Fibroblast of peridontal ligament (primary cell): ENCODE data around the gene WNK1.
"Not testable (repeated sequence)": the region's sequence is repeated elsewhere in the genome, so short reads cannot be mapped to it uniquely, and the experiment has no call there.

ENCODE experiments used
- DNase-seq: peaks from one replicate; pipeline ENCODE4 v3.0.0-alpha.2; 2010; ENCODE audit errors: extremely low read depth

WNK1 gene

GRCh38 chr12:751999-752694 lies at the start of gene WNK1:
WNK1 (plus strand) TSS chr12:752579; CDS start chr12:753566, 987 bp downstream.
- peak; percentile 100 for DNase-seq

- DNase-seq = no peak
These were observed 47.7 kb upstream of the WNK1 start for GRCh38 chr12:704516-705242.

GRCh38 chr12:708084-708483 lies 44.3 kb upstream of the WNK1 start:
- DNase-seq = not testable (repeated sequence)

DNA sequence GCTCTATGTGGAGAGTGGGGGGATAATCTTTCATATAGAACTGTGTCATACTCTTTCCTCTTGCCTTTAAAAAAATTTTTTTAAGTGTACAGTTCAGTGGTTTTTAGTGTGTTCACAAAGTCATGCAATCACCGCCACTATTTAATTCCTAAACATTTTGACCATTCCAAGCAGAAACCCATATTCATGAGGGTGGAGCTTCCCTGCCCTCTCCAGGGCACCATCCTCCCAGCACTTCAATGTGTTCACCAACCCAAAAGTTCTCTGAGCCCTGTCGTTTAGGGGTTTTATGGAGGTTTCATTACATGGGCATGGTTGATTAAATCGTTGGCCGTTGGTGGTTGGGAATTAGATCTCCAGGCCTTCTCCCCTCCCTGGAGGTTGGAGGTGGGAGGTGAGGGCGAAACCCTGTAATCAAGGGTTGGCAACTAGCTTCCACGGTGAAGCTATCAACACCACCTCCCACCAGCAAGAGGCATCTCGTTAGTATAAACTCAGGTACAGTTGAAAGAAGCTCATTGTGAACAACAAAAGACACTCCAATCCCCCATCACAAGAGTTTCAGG lies 42.8 kb upstream of the WNK1 start:
- DNase-seq = no peak

GRCh38 chr12:712172-712863 lies 40.1 kb upstream of the WNK1 start:
- peak; percentile 10 for DNase-seq

DNA sequence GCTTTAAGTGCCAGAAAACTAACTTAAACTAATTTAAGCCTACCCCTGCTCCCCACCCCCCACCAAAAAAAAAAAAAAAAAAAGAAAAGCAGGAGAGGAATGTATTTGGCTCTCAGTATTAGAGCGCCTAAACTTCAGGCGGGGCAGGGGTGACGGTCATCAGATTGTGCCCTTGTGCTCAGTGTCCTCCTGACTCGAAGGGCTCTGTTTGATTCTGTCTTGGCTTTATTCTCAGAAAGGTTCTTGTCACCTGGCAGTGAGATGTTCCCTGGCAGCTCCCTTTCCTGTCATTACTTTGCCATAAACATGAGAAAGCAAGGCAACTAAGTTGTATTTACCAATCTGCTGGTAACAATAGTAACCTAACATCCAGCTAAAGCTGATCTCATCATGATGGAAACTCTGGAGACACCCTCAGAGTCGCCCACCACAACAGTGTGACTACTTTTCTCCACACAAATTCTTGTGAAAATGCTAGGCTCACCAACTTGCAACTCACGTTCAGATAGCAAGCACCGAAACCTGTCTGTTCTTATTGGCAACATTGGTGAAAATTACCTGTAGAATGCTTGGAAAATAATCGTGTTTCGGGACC lies 39.0 kb upstream of the WNK1 start:
- DNase-seq = no peak

DNA sequence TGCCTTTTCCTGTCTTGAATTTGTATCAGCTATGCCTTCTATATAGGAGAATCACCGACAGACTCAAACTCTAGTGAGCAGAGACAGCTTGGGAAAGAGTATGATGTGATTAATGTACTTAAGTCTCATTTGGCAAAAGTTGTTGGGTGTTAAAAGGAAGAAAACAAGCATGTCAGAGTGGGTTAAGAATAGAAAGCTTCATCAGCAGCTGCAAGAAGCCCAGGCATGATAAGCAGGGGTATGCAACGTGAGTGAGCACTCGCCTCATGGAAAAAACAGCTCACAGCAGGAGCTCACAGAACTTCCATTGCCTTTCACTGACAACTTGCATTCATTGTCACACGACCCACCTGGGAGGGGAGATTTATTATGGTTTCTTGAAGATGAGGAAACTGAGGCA lies 35.9 kb upstream of the WNK1 start:
- DNase-seq = no peak

DNA sequence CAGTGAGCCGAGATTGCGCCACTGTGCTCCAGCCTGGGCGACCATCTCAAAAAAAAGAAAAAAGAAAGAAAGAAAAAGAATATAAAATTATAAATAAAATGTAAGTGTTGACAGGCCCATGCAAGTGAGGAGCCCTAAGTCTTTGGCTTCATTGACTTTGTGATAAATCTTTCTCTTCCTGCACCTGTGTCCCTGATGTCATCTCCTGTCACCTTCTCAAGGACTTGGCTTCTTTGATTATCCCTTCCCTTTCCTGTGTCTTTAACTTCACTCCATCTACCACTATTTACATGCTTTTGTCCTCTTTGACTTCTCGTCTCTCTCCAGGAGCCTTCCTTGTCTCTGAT lies 33.6 kb upstream of the WNK1 start:
- DNase-seq = no peak

DNA sequence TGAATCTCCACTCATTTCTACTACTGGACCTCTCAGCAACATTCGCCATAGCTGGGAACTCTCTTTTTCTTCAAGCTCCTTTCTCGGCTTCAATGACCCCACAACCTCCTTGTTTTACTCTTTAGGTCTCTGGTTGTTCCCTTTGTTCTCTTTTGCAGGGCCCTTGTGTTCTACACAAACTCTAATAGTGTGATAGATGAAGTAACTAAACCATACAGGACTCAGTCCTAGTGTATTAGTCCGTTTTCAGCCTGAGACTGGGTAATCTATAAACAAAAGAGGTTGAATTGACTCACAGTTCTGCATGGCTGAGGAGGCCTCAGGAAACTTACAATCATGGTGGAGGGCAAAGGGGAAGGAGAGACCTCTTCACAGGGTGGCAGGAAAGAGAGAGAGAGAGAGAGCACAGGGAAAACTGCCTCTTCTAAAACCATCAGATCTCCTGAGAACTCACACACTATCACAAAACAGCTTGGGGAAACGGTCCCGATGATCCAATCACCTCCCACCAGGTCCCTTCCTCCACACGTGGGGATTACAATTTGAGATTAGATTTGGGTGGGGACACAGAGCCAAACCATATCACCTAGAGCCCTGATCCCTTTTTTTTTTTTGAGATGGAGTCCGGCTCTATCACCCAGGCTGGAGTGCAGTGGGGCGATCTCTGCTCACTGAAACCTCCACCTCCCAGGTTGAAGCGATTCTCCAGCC lies 32.0 kb upstream of the WNK1 start:
- DNase-seq = no peak

DNA sequence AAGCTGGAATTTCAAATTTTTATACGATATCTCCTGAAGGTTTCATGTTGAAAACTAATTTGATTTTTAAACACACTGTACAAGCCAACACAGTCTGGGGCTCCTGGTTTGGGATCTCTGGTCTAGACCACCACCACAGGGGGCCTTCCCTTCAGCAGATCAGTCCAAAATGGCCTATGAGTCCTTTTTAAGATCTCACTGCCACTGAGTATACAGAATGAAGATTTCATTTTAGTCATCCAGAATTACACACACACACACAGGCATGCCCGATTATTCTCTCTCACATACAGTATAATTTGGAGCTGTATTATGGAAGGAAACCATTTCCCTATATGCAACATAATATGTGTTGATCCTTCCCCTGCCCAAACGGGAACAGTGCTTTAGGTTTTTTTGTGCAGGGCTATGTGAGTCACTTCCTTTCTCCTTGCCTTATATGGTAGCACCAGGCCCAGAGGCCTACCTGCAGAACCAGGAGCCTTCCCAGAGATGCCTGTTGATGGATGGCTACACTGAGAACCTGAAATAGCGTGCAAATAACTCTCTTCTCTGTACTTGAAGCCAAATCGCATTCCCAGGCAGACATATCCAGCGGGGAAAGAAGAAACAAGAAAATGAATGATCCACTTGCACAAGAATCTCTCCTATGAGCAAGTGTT lies 28.1 kb upstream of the WNK1 start:
- no peak for DNase-seq

DNA sequence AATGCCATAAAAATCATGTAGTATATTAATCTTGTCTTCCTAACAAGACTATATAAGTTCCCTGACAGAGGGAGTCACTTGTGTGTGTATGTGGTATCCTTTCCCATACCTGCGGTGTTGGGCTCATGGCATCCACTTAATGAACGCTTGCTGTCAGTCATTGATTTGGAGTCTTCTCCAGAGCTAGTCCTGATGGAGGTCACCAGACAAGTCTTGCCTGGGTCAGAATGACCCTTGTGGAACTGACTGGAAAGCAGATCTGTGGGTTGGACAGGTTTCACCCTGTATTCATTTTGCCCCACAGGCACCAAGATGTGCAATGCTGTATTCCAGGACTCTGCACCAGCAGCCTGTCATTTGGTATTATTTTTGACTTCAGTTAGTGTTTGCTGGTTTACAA lies 27.3 kb upstream of the WNK1 start:
- DNase-seq = no peak

- no peak for DNase-seq
These were observed 25.9 kb upstream of the WNK1 start for GRCh38 chr12:726281-727140.

GRCh38 chr12:727321-727720 lies 25.1 kb upstream of the WNK1 start:
- no peak for DNase-seq

DNA sequence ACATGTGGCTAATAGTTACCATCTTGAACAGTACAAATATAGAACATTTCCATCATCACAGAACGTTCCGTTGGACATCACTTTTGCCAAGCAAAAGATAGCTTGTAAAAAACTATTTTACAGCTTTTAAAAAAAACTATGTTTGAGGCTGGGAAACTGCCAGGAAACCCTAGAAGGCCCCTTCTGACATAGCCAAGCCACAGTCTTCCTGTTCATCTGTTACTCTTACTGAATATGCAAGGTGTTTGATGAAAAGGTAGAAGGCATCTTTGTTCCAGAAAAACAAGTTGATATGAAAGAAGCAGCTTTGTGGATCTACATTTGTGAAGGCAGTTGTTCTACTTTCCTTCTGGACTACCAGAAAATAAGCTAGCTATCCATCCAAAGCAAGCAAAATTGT lies 23.6 kb upstream of the WNK1 start:
- DNase-seq = no peak

- no peak for DNase-seq
These were observed 23.2 kb upstream of the WNK1 start for GRCh38 chr12:729221-729620.

- no peak for DNase-seq
These were observed 21.8 kb upstream of the WNK1 start for GRCh38 chr12:730550-730949.

DNA sequence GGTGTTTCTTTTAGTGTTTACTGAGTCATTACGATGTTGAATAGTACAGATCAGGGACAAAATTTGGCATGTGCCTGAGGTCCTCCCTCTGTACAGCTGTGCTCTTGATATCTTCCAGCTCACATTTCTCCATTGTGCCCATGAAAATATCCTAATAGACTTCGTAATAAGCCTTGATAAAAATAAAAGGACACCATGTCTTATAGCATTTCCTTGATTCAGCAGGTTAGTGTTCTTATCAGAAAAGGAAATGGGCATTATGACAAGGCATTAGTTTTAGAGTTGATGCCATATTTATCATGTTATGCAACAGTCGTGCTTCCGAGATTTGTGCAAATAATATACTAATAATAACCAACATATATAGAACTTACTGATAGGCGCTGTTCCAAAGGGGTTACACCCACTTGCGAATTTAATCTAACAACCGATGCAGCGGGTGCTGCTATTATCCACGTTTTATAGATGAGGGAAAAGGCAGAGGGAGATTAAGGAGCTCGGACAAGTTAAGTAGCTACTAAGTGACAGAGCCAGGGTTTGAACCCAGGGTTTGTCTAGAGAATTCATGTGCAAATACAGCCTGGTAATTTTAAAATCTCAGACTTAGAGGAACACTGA lies 15.1 kb upstream of the WNK1 start:
- DNase-seq = no peak

DNA sequence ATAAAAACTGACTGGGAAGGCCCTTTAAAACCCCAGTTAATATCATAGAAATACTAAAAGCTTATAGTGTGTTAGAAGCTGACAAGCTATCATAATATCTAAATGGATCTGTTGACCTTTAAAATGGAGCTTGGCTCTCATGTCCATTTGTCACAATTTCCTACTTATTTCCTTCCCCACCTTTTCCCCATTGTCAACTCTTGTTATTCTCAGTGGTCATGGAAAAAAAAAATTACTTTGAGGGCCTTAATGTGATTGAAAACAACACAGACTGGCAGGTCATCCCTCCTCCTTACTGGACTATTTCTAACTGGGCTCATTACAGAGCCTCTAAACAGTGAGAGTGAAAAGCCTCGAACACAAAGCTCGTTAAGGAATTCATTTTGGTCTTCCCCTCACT lies 13.7 kb upstream of the WNK1 start:
- DNase-seq = no peak

GRCh38 chr12:739349-739748 lies 13.0 kb upstream of the WNK1 start:
- no peak for DNase-seq

- no peak for DNase-seq
These were observed 11.5 kb upstream of the WNK1 start for GRCh38 chr12:740921-741320.
